OCI-LY7 (cell line): ENCODE results near the gene PALLD. TPM values are rescaled to one million over a fixed set of nuclear protein-coding genes. Genes with fewer than 3 reads are reported as not detected.

ENCODE experiments used
- BruUV-seq: library from RNA; stranded (reverse); fragments of 400-500 nt; replicated peaks from 2 replicates; lab custom pipeline; 2021; lab: Mats Ljungman, UMichigan
- CTCF ChIA-PET: fragments of 300-600 bp; sonication (Branson Sonifier 250); formaldehyde crosslinking; loops from one replicate; lab custom pipeline; 2022; ENCODE audit warnings: antibody characterized with exemption; ENCODE audit not compliant: unreplicated experiment; lab: Charles Lee
- POLR2A ChIA-PET: fragments of 300-600 bp; sonication (Branson Sonifier 250); formaldehyde crosslinking; loops from one replicate; lab custom pipeline; 2022; ENCODE audit warnings: antibody characterized with exemption; lab: Charles Lee
- DNase-seq: peaks from one replicate; pipeline ENCODE4 v3.0.0-alpha.2; 2015; ENCODE audit warnings: low spot score
- H2AFZ ChIP-seq: fragments of 200-600 bp; sonication (generic), shearing (Covaris generic); 2 replicates; pipeline ENCODE4 v1.6.1; 2014; ENCODE audit warnings: mild to moderate bottlenecking, antibody characterized with exemption, low read length, moderate library complexity
- H3K27ac ChIP-seq: fragments of 200-600 bp; sonication (generic); 2 replicates; pipeline ENCODE4 v1.5.1; 2014; ENCODE audit warnings: mixed run types, low read depth, mild to moderate bottlenecking, moderate library complexity, low read length, inconsistent platforms; ENCODE audit not compliant: poor library complexity, severe bottlenecking
- H3K36me3 ChIP-seq: fragments of 200-600 bp; sonication (generic); 2 replicates; pipeline ENCODE4 v1.6.1; 2014; ENCODE audit warnings: mild to moderate bottlenecking, antibody characterized with exemption, low read length, moderate library complexity, mixed read lengths; ENCODE audit not compliant: insufficient read depth
- H3K4me1 ChIP-seq: fragments of 200-600 bp; sonication (generic); 2 replicates; pipeline ENCODE4 v1.5.1; 2014; ENCODE audit warnings: mild to moderate bottlenecking, low read length; ENCODE audit not compliant: insufficient read depth, poor library complexity, severe bottlenecking
- H3K4me2 ChIP-seq: fragments of 200-600 bp; sonication (generic); 2 replicates; pipeline ENCODE4 v1.6.1; 2014; ENCODE audit warnings: mild to moderate bottlenecking, low read length
- H3K4me3 ChIP-seq: fragments of 200-600 bp; sonication (generic); 2 replicates; pipeline ENCODE4 v1.5.1; 2014; ENCODE audit warnings: mild to moderate bottlenecking, low read depth, low read length; ENCODE audit not compliant: poor library complexity, severe bottlenecking
- H3K79me2 ChIP-seq: fragments of 200-600 bp; sonication (generic); 2 replicates; pipeline ENCODE4 v1.6.1; 2016; ENCODE audit warnings: low read depth, mild to moderate bottlenecking, low read length, moderate library complexity, mixed read lengths; ENCODE audit not compliant: insufficient read depth
- H3K9me2 ChIP-seq: fragments of 200-600 bp; sonication (generic); 2 replicates; pipeline ENCODE4 v1.6.1; 2016; ENCODE audit warnings: mild to moderate bottlenecking, low read length, mixed read lengths; ENCODE audit not compliant: insufficient read depth
- H3K9me3 ChIP-seq: fragments of 200-600 bp; sonication (generic); 2 replicates; pipeline ENCODE4 v1.6.1; 2014; ENCODE audit warnings: mild to moderate bottlenecking, mixed run types, low read length, mixed read lengths
- H4K20me1 ChIP-seq: fragments of 200-600 bp; sonication (generic); 2 replicates; pipeline ENCODE4 v1.6.1; 2014; ENCODE audit warnings: mild to moderate bottlenecking, antibody characterized with exemption, low read length, moderate library complexity, mixed read lengths; ENCODE audit not compliant: insufficient read depth
- EZH2phosphoT487 ChIP-seq: fragments of 200-600 bp; sonication (generic); IDR thresholded peaks from 2 replicates; pipeline ENCODE4 v1.6.1; 2018; ENCODE audit warnings: low read depth, borderline replicate concordance, mild to moderate bottlenecking, mixed run types, antibody characterized with exemption, low read length, moderate library complexity, mixed read lengths
- intact Hi-C: fragments of 100-400 bp; cut with micrococcal nuclease; formaldehyde crosslinking; loops from one replicate; pipeline ENCODE4 v1.10.0; 2022; ENCODE audit not compliant: unreplicated experiment
- total RNA-seq, 2 experiments: library from RNA; depleted of rRNA in 1 of 2; stranded (reverse); fragments of >200 nt in 1 of 2; shearing (Covaris generic) in 1 of 2; gene quantifications; 2 replicates each; pipeline ENCODE4 v1.2.3, GENCODE V29; 2014 to 2022
- TF ChIP-seq, protein P1 (sequence below): fragments of 200-600 bp; sonication (generic); conservative IDR thresholded peaks from 2 replicates; pipeline ENCODE4 v1.5.1; 2014; ENCODE audit warnings: mild to moderate bottlenecking, antibody characterized with exemption, low read length, moderate library complexity, mixed read lengths

PALLD gene
- total RNA-seq, 2 experiments from 2014 or later, result 0.73 to 2.8 TPM

DNA sequence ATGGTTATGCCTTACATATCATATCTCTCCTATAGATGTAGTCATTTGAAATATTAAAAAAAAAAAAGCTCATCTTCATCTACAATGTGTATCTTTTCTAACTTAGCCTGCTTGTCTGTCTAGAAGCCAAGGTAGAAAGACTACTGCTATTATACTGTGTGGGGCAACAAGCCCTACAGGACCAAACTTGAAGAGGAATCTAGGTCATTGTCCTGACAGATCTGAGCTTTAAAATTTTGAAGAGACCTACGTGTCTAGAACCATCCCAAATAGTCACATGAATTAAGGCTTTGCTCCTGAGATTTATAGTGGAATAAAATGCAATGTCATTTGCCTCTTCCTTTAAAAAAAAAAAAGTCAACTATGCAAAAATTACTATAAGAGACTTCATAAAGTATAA, 95.8 kb downstream of the PALLD start:
- DNase-seq, result no peak
- no peak overlapping the region for H3K27ac ChIP-seq
- H3K79me2 ChIP-seq, result no peaks in the 10 kb centered on the region
- ChIA-PET POLR2A (interaction anchor here (0.5 to 1.5 kb wide), 7 partner anchors 13 to 176 kb away, joined by 3 to 4 read pairs (median 3); no protein-coding TSS in a partner anchor), CTCF (no interaction called here)
- no peak for TF ChIP-seq EZH2phosphoT487
- TF ChIP-seq, protein P1, sequence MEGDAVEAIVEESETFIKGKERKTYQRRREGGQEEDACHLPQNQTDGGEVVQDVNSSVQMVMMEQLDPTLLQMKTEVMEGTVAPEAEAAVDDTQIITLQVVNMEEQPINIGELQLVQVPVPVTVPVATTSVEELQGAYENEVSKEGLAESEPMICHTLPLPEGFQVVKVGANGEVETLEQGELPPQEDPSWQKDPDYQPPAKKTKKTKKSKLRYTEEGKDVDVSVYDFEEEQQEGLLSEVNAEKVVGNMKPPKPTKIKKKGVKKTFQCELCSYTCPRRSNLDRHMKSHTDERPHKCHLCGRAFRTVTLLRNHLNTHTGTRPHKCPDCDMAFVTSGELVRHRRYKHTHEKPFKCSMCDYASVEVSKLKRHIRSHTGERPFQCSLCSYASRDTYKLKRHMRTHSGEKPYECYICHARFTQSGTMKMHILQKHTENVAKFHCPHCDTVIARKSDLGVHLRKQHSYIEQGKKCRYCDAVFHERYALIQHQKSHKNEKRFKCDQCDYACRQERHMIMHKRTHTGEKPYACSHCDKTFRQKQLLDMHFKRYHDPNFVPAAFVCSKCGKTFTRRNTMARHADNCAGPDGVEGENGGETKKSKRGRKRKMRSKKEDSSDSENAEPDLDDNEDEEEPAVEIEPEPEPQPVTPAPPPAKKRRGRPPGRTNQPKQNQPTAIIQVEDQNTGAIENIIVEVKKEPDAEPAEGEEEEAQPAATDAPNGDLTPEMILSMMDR, result no peak
- H3K36me3 ChIP-seq, result no peaks in the 10 kb centered on the region
- no peak overlapping the region for H3K4me2 ChIP-seq
- no peak overlapping the region for H3K4me3 ChIP-seq
- intact Hi-C loops, result no loop called here
- no TSS peak for BruUV-seq
- H3K4me1 ChIP-seq, result no peaks in the 10 kb centered on the region
- H3K9me2 ChIP-seq, result no peaks in the 10 kb centered on the region
- H3K9me3 ChIP-seq, result no peaks in the 10 kb centered on the region
- H2AFZ ChIP-seq, result no peak overlapping the region
- H4K20me1 ChIP-seq, result no peaks in the 10 kb centered on the region

DNA sequence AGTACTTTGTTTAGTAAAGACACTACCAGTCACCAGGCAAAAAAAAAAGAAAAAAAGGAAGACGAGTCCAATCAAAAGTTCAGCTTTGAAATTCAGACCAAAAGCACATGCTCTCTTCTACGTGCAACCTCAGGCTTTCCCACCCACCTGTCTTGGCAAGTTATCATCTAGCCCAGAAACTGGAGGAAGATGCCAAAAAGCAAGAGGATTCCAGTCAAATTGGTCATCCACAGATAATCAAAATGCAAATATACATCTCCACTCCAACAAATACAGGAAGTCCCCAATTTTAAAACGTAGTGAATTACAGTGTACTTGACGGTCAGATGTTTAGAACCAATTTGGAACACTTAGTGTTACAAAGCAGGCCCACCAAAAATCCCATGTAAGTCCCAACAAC, 96.5 kb downstream of the PALLD start:
- H3K9me2 ChIP-seq, result no peaks in the 10 kb centered on the region
- no peak overlapping the region for H3K27ac ChIP-seq
- H2AFZ ChIP-seq, result no peak overlapping the region
- intact Hi-C loops, result no loop called here
- H3K4me3 ChIP-seq, result no peak overlapping the region
- H3K4me2 ChIP-seq, result no peak overlapping the region
- DNase-seq, result no peak
- ChIA-PET CTCF (no interaction called here), POLR2A (interaction anchor here (1.5 kb wide), 1 partner anchor 12 kb away, joined by 4 read pairs; no protein-coding TSS in a partner anchor)
- TF ChIP-seq, protein P1, result no peak
- TF ChIP-seq EZH2phosphoT487, result no peak
- no peaks in the 10 kb centered on the region for H4K20me1 ChIP-seq
- H3K9me3 ChIP-seq, result no peaks in the 10 kb centered on the region
- H3K4me1 ChIP-seq, result no peaks in the 10 kb centered on the region
- no peaks in the 10 kb centered on the region for H3K79me2 ChIP-seq
- no peaks in the 10 kb centered on the region for H3K36me3 ChIP-seq
- no TSS peak for BruUV-seq

DNA sequence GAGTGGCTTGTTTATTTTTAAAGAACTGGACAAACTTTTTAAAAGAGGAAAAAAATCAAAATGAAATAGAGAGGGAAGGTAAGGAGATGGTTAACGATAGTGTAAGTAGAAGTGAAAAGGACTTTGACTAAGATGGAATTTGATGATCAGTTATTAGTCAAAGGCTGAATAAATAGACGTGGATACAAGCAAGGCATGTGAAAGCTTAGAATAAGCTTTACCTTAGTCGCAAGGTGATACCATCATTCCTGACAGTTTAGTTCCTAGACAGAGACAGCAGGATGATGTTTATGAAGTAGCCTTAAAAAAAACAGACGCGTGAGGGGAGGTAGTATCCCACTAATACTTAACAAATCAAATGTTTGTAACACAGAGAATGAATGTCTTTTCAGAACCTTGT, 97.3 kb downstream of the PALLD start:
- TF ChIP-seq EZH2phosphoT487, result no peak
- TF ChIP-seq, protein P1, result no peak
- no peak overlapping the region for H3K27ac ChIP-seq
- no peaks in the 10 kb centered on the region for H3K9me2 ChIP-seq
- intact Hi-C loops, result no loop called here
- no TSS peak for BruUV-seq
- H4K20me1 ChIP-seq, result no peaks in the 10 kb centered on the region
- POLR2A ChIA-PET, result interaction anchor here (1.5 kb wide), 1 partner anchor 11 kb away, joined by 4 read pairs; no protein-coding TSS in a partner anchor
- H3K79me2 ChIP-seq, result no peaks in the 10 kb centered on the region
- no peaks in the 10 kb centered on the region for H3K36me3 ChIP-seq
- H3K4me1 ChIP-seq, result no peaks in the 10 kb centered on the region
- no peak overlapping the region for H3K4me2 ChIP-seq
- no peak overlapping the region for H2AFZ ChIP-seq
- H3K4me3 ChIP-seq, result no peak overlapping the region
- no peak for DNase-seq
- CTCF ChIA-PET, result no interaction called here
- no peaks in the 10 kb centered on the region for H3K9me3 ChIP-seq
